Loucy (cell line): ENCODE measurements around the gene CPED1.

Experiments used
- CTCF ChIP-seq: fragments of 200-600 bp; sonication (generic); conservative IDR thresholded peaks from 2 replicates; pipeline ENCODE4 v1.5.1; 2014; ENCODE audit warnings: mild to moderate bottlenecking, antibody characterized with exemption, low read length
- EZH2phosphoT487 ChIP-seq: fragments of 200-600 bp; IDR thresholded peaks from 2 replicates; pipeline ENCODE4 v1.6.1; 2018; ENCODE audit warnings: antibody characterized with exemption, mild to moderate bottlenecking, moderate library complexity, borderline replicate concordance

GRCh38 chr7:120984406-120984805, 4.1 kb upstream of the CPED1 start:
- TF ChIP-seq CTCF (no peak), EZH2phosphoT487 (no peak)
